ENCODE data around the gene PIGK. TPM values are rescaled to one million over a fixed set of nuclear protein-coding genes. Genes with fewer than 3 reads are reported as not detected.

The PIGK gene
- total and polyA plus RNA-seq, 2 donors (not counting 3 experiments of a cell fraction or from before 2014, with no cell fraction given), result 12.3 to 32.3 TPM

DNA sequence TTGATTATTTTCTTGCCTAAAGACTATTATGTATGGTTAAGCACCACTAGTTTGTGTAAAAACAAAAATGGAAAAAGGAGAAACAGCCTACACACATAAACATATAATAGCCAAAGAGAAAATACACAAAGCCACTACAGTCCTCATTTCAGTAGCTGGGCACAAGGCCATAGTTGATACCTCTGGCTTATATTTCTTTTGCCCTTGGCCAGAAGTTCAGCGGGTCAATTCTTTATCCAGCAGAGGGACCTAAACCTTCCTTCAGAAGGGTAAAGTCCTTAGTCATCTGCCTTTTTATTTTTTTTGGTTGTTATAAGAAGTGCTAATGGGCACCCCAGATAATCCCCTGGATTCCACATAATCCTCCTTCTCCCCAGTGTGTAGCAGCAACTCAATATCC, 134.1 kb downstream of the PIGK start:
- dilution Hi-C loops (cut with MboI; ENCODE audit: extremely low pct_ligation_motif_present, low sequenced_read_pairs), result no loop called here
- CTCF ChIA-PET, result no interaction called here
- no peaks in the 10 kb centered on the region for H3K9me1 ChIP-seq (replicated peaks; ENCODE audit: control insufficient read depth, extremely low read depth, insufficient read depth, low read length)
- no peaks in the 10 kb centered on the region for H3K9me3 ChIP-seq (replicated peaks; ENCODE audit: control insufficient read depth, insufficient read depth, low read length)
- H3K36me3 ChIP-seq (ENCODE audit: control insufficient read depth in 2 of 2, extremely low read depth in 1 of 2, insufficient read depth in 2 of 2, low read length in 2 of 2), result no peaks in the 10 kb centered on the region
- FAIRE-seq (no peak), DNase-seq (ENCODE audit: low read depth, low spot score) (no peak)
- no peak overlapping the region for H3K4me3 ChIP-seq (replicated peaks in 1 of 3; ENCODE audit: insufficient read depth in 1 of 3, low read depth in 1 of 3, low read length in 3 of 3)
- intact Hi-C loops (cut with micrococcal nuclease), result no loop called here
- no peaks in the 10 kb centered on the region for H3K79me2 ChIP-seq (ENCODE audit: control insufficient read depth, insufficient read depth, low read length)
- H3K4me2 ChIP-seq (ENCODE audit: insufficient read depth, low read length), result no peak overlapping the region
- POLR2A ChIA-PET, result interaction anchor here (0.5 kb wide), 1 partner anchor 598 kb away, joined by 4 read pairs; no protein-coding TSS in a partner anchor
- no peak overlapping the region for H3K27ac ChIP-seq (ENCODE audit: insufficient read depth, low read depth, low read length)
- no TSS peak for BruUV-seq (replicated peaks)
- no peak for TF ChIP-seq MYC (IDR thresholded peaks at IDR 0.05; ENCODE audit: low read depth, low read length)
- no peak for TF ChIP-seq GATA2 (IDR thresholded peaks at IDR 0.05; ENCODE audit: insufficient read depth, insufficient read length, low read depth, low read length)
- no peak for TF ChIP-seq EZH2 (IDR thresholded peaks at IDR 0.05; ENCODE audit: borderline replicate concordance, low read depth, low read length, severe bottlenecking)
- TF ChIP-seq POLR2AphosphoS5 (IDR thresholded peaks at IDR 0.05; ENCODE audit: insufficient read depth, low read depth, low read length), result no peak
- TF ChIP-seq FOS (IDR thresholded peaks at IDR 0.05; ENCODE audit: borderline replicate concordance, insufficient read depth, low read length), result no peak
- no peak for TF ChIP-seq JUN (IDR thresholded peaks at IDR 0.05; ENCODE audit: borderline replicate concordance, insufficient read depth, insufficient read length, low read depth)
- TF ChIP-seq, protein P1, sequence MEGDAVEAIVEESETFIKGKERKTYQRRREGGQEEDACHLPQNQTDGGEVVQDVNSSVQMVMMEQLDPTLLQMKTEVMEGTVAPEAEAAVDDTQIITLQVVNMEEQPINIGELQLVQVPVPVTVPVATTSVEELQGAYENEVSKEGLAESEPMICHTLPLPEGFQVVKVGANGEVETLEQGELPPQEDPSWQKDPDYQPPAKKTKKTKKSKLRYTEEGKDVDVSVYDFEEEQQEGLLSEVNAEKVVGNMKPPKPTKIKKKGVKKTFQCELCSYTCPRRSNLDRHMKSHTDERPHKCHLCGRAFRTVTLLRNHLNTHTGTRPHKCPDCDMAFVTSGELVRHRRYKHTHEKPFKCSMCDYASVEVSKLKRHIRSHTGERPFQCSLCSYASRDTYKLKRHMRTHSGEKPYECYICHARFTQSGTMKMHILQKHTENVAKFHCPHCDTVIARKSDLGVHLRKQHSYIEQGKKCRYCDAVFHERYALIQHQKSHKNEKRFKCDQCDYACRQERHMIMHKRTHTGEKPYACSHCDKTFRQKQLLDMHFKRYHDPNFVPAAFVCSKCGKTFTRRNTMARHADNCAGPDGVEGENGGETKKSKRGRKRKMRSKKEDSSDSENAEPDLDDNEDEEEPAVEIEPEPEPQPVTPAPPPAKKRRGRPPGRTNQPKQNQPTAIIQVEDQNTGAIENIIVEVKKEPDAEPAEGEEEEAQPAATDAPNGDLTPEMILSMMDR (IDR thresholded peaks at IDR 0.05; ENCODE audit: extremely low read depth in 1 of 2, insufficient read depth in 1 of 2, low read depth in 1 of 2, low read length in 2 of 2), result no peak
- TF ChIP-seq, protein P2, sequence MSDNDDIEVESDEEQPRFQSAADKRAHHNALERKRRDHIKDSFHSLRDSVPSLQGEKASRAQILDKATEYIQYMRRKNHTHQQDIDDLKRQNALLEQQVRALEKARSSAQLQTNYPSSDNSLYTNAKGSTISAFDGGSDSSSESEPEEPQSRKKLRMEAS (IDR thresholded peaks at IDR 0.05; ENCODE audit: insufficient read depth, insufficient read length), result no peak
- TF ChIP-seq POLR2A (IDR thresholded peaks at IDR 0.05; ENCODE audit: low read depth, low read length), result no peak
- no peaks in the 10 kb centered on the region for H3K27me3 ChIP-seq (ENCODE audit: control insufficient read depth in 2 of 2, insufficient read depth in 2 of 2, low read length in 2 of 2)
- no peaks in the 10 kb centered on the region for H4K20me1 ChIP-seq (replicated peaks; ENCODE audit: control insufficient read depth, extremely low read depth, insufficient read depth, low read length)
- H3K4me1 ChIP-seq (ENCODE audit: control insufficient read depth, extremely low read depth, insufficient read depth, low read length), result no peaks in the 10 kb centered on the region
- no peak overlapping the region for H3K9ac ChIP-seq (replicated peaks; ENCODE audit: extremely low read depth, insufficient read depth, low read length)
- H2AFZ ChIP-seq (ENCODE audit: low read depth, low read length), result no peak overlapping the region

All from endothelial cell of umbilical vein (primary cell).